IPS-NIHi7 (cell line): ENCODE data around the gene TNRC18.

Experiments
- DNase-seq: peaks from one replicate; pipeline ENCODE4 v3.0.0; 2012; ENCODE audit warnings: mixed read lengths; ENCODE audit errors: extremely low spot score

Gene TNRC18

DNA sequence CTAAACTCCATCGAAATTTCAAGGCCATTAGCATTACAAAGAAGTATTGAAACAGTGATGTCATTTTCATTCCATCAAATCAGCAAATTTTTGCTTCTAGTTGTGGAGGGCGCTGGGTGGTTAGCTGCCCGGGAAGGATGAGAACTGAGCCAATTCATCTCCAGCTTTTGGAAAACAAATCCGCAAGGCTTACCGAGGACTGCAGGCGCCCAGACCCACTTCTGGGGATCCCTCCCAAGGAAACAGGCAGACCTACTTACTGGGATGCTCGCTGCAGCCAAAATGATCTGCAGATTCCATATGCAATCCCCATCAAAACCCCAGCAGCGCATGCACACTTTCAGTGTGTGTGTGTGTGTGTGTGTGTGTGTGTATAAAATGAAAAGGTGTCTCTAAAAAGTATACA lies 19.2 kb downstream of the TNRC18 start:
- no peak for DNase-seq

DNA sequence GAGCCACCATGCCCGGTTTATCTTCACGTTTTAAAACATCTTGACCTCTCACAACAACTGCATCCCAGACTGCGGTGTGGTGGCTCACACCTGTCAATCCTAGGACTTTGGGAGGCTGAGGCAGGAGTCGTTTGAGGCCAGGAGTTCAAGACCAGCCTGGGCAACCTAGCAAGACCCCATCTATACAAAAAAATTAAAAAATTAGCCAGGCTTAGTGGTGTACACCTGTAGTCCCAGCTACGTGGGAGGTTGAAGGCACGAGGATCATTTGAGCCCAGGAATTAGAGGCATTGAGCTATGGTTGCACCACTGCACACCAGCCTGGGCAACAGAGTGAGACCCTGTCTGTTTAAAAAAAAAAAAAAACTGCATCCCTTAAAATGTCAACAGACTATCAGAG lies 20.2 kb downstream of the TNRC18 start:
- DNase-seq = no peak

DNA sequence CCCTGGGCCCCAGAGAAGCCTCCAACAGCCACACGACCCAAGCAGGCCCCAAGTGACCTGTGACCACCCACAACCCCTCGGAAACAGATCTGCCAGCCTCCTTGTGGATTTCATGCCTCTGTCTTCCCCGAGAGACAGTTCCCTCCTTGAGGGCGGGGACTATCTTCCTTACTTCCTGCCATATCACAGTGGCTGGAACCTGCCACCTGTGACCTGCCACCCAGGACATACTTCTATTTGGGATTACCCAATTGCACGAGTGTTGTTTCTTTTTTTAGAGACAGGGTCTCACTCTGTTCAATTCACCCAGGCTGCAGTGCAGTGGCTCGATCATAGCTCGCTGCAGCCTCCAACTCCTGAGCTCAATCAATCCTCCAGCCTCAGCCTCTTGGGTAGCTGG lies 25.9 kb downstream of the TNRC18 start:
- no peak for DNase-seq

DNA sequence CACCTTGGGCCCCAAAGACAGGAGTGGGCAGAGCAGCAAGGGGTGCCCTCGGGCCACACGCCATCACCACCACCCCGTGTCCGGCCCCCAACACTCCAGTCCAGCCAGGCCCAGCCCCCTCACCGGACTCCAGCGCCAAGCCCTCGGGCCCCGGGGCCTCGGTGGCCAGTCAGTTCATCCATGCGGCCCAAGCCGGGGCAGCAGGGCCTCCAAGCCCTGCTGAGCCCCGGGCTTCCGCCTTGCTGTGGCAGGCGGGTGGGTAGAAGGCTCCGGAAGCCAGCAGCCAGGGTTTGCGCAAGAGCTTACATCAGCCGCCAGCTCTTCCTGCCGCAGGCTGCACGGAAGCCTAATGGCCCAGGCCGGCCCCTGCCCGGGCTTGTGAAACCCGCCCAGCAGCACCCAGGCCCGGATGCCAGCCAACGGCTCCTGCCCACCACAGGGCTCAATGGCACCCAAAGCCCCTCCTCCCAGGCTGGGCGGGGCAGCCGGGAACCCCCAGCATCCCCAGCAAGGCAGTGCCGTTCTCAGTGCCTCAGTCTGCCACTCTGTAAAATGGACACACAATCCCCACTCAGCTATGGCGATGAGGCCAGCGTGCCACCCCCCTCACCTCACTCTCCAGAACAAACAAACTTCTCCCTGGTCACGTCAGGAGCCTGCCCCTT lies 26.5 kb downstream of the TNRC18 start:
- no peak for DNase-seq

DNA sequence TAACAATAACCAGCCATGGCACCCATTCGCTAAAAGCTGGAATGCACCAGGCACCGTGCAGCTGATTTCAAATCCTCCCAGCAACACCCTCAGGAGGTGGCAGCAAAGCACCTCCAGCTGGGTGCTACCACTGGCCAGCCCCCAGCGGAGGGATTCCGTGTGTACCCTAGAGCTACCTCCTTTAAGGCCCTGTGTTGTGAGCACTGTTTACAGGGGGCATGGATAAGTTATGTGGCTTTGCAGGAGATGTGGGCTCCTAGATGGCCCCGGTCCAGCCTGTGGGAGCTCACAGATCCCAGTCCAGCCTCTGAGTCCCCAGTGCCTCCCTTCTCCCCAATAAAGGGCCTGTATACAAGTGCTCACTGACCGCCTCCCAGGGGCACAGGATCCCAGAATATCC lies 27.1 kb downstream of the TNRC18 start:
- DNase-seq = no peak

DNA sequence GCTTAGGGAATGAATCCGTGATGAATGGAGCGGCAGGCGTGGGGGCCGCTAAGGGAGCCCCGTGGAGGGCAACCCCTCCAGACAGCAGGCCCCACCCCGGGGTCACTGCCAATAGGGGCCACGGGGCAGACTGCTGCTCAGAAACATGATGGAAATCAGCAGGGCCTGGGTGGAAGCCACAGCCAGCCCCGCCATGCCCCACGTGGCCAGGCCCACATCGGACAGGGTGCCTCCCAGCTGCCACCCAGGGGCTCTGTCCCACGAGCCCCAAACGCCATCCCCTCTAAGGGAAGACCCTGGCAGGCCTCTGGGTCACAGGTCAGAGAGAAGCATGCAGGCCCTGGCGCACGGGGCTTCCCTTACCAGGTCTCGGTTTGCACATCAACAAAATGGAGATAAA lies 28.4 kb downstream of the TNRC18 start:
- no peak for DNase-seq

DNA sequence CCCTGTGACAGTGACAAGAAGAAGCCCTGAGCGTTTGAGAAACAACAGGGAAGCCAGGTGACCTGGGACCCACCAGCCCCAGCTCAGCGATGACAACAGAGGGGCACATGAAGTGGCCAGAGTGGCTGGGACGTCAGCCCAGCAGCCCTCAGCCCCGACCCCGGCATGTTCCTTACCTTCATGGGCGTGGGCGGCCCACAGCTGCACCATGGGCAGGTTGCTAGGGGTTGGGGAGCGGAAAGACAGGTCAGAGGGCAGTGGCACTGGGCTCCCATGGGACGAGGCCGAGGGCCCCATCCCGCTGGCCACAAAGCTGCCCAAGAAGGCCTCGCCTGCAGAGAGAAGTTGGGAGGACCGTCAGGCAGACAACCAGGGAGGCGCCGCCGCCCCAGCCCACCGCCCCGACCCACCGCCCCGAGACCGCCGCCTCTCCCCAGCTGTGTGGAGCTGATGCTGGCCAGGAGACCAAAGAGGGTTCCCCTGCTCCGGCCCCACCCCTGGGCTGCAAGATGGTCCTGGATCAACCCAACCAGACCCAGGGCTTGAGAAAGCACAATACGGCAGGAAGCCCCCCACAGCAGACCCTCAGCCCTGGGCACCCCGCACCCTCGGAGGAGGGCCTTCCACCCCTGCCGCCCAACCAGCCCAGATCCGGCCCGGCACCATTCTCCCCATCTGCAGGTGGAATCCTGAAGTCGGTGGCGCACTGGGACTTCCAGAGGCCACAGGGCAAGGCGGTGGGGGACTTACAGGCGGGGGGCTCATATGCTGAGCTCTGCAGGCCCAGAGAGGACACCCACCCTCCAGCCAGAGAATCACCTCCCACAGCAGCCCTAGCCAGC lies 29.1 kb downstream of the TNRC18 start:
- DNase-seq = no peak

DNA sequence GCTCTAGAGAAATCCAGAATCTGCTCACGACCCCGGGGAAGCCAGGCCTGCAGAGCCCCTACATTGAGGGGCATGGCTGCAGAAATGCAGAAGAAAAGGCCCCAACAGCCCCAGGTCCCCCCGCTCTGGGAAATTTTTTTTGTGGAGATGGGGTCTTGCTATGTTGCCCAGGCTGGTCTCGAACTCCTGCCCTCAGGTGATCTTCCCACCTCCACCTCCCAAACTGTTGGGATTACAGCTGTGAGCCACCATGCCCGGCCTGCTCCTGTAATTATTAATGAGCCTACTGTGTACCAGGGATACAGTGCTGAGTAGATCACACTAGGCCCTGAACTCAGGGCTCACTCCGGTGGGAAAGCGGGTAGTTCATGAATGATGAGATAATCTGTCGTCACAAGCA lies 29.9 kb downstream of the TNRC18 start:
- no peak for DNase-seq

DNA sequence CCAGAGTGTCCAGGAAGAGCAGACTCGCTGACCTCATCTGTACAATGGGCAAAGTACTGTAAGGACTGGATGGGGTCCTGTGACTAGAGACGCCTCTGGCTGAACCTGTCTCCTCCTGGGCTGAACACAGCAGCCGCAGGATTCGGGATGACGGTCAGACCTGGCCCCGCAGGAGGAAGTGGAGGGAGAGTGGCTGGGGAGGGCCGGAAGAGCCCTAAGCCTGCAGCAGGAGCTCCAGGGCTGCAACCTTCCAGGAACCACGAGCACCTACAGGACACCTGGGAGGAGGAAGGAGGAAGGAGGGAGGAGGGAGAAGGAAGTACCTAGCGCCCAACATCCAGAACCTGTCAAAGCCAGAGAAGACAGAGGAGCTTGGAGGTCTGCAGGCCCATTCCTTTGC lies 30.3 kb downstream of the TNRC18 start:
- DNase-seq = no peak

DNA sequence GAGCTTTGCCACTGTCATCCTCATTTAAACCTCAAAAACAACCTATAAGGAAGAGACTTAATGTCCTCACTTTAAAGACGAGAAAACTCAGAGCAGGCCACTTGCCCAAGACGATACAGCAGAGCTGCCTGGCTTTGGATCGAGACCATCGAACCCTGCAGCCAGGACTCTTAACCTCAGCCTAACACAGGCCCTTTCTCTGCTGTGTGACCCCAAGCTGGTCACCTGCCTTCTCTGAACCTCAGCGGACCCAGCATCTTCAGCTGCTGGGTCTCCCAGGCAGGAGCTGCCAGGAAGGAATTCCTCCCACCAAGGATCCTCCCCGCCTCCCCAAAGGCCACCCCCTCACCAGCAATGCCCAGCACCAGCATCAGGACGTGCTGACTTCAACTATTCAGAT lies 32.7 kb downstream of the TNRC18 start:
- no peak for DNase-seq

DNA sequence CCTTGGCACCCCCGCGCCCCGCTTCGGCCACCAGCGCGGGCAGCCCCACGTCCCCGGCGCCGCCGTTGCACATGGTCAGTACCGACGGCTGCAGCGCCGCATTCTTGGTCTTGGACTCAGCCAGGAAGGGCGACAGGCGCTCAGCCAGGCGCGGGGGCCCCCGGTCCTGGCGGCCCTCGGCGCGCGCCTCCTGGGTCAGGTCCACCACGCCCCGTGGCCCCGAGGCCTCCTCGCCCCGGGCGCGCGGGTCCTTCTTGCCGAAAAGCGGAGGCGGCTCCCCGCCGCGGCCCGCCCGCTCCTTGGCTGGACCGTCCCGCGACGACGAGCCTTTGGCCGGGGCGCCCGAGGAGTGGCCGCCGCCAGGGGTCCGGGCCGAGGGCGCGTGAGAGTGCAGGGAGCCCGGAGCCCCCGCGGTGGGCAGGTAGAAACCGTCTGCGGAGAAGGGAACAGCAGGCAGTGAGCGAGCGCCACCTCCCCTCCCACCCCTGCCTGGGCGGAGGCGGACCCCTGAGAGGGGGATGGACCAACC lies 34.7 kb downstream of the TNRC18 start:
- no peak for DNase-seq

DNA sequence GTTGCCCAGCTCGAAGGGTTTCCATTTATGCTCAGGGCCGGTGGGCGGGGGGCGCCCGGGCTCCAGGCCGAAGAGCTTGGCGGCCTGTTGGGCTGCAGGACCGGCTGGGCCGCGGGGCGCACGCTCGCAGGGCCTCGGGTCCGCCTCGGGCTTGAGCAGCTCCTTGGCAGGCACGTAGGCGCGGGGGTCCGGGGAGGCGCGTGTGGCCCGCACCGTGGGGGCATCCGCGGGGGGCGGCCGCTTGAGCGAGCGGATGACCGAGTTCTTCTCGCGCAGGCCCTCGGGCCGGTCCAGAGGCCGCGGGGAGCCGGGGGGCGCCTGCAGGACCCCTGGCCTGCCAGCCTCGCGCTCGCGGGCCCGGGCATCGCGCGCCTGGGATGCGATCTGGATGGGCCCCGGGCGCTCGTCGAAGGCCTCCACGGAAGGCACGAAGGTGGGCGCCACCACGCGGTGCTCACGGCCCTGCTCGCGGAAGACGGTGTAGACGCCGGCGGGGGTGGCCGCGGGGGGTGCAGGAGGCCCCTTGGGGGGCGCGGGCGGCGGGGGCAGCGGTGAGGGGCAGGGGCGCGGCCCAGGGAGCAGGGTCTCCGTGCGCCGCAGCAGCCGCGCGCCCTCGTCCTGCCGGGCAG lies 35.2 kb downstream of the TNRC18 start:
- no peak for DNase-seq

DNA sequence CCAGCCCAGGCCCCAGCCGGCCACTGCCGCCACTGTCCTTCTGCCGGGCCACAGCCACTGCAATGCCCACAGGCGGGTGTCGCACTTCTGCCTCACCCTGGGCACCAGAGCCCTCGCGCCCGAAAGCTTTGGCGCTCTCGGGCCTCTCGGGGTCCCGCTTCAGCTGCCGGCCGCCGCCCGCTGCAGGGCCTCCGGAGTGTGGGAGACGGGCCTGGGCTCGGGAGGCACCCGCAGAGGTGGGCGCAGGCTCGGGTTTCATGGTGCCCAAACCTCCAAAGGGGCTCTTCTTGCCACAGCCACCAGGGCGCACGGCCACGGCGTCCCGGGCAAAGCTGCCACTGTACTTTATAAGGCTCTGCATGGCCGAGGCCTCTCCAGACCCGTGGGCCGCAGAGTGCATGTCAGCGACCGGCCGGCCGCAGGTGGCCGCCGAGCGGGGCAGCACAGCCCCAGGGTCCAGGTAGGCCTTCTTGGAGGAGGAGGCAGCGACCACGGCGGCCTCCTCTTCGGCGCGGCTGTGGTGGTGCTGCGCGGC lies 35.9 kb downstream of the TNRC18 start:
- no peak for DNase-seq

DNA sequence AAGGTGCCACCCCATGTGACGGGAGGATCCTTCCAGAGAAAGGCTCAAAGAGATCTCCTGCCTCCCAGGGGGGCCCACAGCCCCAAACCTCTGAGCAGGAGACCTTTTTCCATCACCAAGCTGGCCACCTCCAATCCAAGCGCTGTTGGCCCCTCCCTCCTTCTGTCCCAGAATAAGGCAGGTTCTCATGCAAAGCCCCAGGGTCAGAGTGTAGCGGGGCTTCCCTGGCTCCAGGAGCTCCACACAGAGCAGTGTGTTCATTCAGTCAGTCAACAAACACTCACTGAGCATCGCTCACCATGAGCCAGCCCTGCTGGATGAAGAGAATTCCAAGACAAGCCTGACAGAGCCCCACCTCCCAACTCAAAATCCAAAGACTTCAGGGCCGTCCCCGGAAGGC lies 39.0 kb downstream of the TNRC18 start:
- no peak for DNase-seq

DNA sequence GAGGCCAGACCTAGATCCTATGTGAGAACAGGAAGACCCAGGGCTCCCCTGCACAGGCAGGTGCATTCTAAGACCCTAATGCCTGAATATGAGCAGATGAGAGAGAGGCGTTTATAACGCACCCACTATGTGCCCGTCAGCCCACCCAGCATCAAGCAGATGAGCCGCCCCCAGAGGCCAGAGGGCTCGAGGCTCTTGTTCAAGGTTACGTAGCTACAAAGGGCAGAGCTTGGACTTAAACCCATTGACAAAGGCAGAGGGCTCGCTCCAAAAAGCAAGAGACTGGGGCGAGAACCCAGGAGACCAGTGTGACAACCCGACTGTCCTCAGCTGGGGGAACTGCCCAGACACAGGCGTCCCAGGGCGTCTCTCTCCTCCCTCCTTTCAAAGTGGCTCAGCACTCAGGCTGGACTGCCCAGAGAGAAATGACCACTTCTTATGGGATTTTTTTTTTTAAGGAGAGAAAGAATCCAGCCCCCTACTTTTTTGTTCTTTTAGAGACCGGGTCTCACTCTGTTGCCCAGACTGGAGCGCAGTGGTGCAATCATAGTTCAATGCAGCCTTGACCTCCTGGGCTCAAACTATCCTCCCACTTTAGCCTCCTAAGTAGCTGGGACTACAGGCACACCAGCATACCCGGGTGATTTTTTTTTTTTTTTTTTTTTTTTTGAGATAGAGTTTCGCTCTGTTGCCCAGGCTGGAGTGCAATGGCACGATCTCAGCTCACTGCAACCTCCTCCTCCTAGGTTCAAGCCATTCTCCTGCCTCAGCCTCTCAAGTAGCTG lies 40.1 kb downstream of the TNRC18 start:
- no peak for DNase-seq

DNA sequence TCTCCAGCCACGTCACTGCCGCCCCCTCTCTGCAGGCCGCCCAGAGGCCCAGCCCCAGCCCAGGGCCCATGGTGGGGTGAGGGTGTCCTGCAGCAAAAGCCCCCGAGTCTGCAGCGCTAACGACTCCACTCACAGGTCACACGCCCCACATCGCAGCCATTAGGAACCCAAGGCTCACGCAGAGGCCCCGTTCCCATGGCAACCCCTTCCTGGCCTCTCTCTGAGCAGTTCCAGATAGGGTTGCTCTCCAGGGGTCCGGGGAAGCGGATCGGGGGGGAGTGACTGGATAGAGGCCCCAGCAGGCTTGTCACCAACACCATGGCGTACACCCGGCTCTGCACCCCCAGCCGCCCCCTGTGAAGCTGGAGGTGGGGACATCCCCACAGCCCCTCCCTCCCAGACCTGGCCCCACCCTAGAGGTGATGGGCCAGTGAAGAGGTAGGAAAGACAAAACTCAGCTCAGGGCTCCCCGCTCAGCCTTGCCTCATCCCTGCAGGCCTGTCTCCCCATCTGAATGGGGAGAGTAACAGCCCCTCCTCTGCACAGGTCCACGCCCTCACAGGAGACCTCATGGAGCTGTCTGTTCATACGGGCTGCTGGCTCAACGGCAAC lies 41.2 kb downstream of the TNRC18 start:
- DNase-seq = peak; percentile 74

DNA sequence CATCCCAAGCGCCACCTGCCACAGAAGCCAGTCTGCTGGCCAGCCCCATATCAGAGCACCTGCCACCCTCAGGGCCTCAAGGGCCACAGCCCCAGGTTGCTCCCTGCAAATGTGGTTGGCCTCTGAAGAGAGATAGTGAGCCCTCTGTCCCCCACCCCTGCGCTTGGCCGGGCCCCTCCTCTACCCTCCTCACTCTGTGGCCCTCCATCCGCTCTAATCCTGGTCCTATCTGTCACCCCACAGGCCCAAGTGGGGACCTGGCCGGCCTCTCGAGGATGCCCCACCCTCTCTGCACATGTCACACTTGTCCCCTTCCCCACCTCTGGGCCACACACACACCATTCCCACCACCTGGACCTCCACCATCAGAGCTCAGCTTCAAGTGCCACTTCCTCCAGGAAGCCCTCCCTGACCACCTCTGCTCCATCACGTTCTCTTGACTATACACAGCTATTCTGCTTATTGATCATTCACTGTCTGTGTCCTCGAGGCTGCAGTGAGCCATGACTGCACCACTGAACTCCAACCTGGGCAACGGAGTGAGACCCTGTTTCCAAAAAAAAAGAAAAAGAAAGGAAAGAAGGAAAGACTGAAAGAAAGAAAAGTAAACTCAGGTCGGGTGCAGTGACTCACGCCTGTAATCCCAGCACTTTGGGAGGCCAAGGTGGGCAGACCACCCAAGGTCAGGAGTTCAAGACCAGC lies 42.4 kb downstream of the TNRC18 start:
- no peak for DNase-seq

DNA sequence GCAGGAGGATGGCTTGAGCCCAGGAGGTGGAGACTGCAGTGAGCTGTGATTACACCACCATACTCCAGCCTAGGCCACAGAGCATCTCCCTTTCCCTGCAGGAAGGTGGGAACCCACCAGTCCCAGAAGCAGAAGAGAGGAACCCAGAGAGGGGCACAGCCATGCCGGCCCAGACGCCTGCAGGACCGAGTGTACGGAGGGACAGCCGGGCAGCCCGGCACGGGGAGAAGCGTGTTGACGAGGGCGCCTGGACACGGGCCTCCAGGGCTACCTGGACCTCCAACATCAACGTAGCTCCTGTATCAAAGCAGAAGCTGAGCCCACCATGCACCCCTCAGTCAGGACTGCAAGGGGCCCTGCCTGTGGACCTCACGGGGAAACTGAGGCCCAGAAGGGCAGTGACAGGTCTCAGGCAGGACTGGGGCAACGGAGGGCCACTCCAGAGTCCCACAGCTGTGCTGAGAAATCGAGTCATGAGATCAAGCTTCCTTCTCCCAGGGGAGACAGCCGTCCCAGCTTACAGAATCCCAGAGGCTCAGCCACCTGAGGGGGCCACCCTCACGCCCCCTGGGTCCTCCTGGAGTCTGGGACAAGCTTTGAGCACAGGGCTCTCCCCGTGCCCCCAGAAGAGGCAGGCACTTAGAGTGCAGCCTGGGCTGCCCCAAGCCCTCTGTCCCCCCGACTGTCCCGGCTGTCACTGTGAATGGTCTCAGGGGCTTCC lies 43.1 kb downstream of the TNRC18 start:
- no peak for DNase-seq

DNA sequence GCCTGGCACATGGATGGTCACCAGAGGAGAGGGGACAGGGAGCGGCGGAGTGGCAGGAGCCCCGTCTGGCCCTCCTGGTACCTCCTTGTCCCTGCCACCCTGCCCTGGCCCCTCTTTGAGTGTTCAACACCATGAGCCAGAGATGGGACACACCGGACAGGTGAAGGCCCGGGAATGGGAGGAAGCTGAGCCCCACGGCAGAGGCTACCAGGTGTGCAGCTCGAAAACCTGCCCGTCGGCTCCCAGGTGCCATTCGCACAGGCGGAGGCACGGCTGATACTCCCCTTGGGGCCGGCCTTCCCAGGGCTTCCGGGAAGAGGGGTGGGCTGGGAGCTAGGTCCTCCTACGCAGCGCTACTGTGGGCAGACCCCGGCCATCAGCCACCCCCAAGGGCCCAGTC lies 44.1 kb downstream of the TNRC18 start:
- no peak for DNase-seq

DNA sequence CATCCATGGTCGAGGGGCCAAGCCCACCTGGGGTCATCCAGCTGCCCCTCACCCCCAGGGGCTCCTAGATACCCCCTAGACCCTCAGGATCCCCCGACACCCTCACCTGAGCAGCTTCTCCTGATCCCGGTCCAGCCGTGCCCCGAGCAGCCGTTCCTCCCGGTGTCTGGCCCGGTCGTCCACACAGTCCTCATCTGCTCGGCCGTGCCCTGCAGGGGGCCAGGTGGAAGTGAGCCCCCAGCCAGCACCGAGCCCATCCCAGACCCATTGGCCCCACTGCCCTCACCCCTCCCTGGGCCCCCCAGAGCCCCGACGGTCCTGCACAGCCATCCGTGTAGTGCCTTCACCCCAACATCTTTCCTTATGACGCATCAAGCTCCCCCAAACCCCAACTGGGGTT lies 45.8 kb downstream of the TNRC18 start:
- no peak for DNase-seq
